ENCODE data around the gene MTCL1. TPM values are rescaled to one million over a fixed set of nuclear protein-coding genes. Genes with fewer than 3 reads are reported as not detected.

The MTCL1 gene
- total and polyA plus RNA-seq, 4 donors = 0.65 to 5.4 (median 1.4) TPM

DNA sequence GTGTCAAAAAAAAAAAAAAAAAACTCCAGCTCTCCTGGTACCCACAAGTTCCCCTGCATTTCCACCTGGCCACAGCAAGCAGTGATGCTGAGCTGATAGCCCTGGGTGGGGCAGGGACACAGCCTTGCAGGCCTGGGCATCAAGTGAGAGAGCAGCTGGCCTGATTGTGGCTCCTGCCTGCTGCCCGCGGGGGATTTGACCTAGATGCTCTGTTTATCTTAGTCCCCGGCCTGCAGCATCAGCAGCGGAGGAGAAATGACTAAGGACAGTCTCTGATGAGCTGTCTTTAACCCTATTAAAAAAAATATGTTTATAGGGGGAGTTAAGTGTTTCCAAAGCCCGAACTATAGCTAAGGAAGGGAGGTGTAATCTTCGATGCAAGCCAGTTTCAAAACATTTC lies 102.6 kb downstream of the MTCL1 start:
- 79% methylated on average over 6 of the region's 6 CpGs for WGBS
- no peak for TF ChIP-seq FOXA1 (IDR thresholded peaks at IDR 0.05)
- no peak for TF ChIP-seq RAD21 (IDR thresholded peaks at IDR 0.05)
- TF ChIP-seq EGR1 (IDR thresholded peaks at IDR 0.05; ENCODE audit: low read depth in 2 of 2) = no peak
- no peak for TF ChIP-seq JUND (IDR thresholded peaks at IDR 0.05)
- TF ChIP-seq, protein P1, sequence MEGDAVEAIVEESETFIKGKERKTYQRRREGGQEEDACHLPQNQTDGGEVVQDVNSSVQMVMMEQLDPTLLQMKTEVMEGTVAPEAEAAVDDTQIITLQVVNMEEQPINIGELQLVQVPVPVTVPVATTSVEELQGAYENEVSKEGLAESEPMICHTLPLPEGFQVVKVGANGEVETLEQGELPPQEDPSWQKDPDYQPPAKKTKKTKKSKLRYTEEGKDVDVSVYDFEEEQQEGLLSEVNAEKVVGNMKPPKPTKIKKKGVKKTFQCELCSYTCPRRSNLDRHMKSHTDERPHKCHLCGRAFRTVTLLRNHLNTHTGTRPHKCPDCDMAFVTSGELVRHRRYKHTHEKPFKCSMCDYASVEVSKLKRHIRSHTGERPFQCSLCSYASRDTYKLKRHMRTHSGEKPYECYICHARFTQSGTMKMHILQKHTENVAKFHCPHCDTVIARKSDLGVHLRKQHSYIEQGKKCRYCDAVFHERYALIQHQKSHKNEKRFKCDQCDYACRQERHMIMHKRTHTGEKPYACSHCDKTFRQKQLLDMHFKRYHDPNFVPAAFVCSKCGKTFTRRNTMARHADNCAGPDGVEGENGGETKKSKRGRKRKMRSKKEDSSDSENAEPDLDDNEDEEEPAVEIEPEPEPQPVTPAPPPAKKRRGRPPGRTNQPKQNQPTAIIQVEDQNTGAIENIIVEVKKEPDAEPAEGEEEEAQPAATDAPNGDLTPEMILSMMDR (IDR thresholded peaks at IDR 0.05; ENCODE audit: low read depth, low read length, missing input control) = no peak
- TF ChIP-seq FOXA2 (IDR thresholded peaks at IDR 0.05) = no peak
- no peak for TF ChIP-seq HNF4G (IDR thresholded peaks at IDR 0.05)
- no peak for TF ChIP-seq HNF4A (conservative IDR thresholded peaks at IDR 0.05)
- no peak for TF ChIP-seq TAF1 (conservative IDR thresholded peaks at IDR 0.05)
- TF ChIP-seq RXRA (IDR thresholded peaks at IDR 0.05) = no peak
- TF ChIP-seq, protein P2, sequence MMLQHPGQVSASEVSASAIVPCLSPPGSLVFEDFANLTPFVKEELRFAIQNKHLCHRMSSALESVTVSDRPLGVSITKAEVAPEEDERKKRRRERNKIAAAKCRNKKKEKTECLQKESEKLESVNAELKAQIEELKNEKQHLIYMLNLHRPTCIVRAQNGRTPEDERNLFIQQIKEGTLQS (IDR thresholded peaks at IDR 0.05) = no peak
- no peak for TF ChIP-seq NR2F2 (IDR thresholded peaks at IDR 0.05)
- TF ChIP-seq, protein P3, sequence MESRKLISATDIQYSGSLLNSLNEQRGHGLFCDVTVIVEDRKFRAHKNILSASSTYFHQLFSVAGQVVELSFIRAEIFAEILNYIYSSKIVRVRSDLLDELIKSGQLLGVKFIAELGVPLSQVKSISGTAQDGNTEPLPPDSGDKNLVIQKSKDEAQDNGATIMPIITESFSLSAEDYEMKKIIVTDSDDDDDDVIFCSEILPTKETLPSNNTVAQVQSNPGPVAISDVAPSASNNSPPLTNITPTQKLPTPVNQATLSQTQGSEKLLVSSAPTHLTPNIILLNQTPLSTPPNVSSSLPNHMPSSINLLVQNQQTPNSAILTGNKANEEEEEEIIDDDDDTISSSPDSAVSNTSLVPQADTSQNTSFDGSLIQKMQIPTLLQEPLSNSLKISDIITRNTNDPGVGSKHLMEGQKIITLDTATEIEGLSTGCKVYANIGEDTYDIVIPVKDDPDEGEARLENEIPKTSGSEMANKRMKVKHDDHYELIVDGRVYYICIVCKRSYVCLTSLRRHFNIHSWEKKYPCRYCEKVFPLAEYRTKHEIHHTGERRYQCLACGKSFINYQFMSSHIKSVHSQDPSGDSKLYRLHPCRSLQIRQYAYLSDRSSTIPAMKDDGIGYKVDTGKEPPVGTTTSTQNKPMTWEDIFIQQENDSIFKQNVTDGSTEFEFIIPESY (IDR thresholded peaks at IDR 0.05) = no peak
- TF ChIP-seq YY1 (IDR thresholded peaks at IDR 0.05) = no peak
- TF ChIP-seq SP1 (IDR thresholded peaks at IDR 0.05) = no peak
- TF ChIP-seq, protein P4, sequence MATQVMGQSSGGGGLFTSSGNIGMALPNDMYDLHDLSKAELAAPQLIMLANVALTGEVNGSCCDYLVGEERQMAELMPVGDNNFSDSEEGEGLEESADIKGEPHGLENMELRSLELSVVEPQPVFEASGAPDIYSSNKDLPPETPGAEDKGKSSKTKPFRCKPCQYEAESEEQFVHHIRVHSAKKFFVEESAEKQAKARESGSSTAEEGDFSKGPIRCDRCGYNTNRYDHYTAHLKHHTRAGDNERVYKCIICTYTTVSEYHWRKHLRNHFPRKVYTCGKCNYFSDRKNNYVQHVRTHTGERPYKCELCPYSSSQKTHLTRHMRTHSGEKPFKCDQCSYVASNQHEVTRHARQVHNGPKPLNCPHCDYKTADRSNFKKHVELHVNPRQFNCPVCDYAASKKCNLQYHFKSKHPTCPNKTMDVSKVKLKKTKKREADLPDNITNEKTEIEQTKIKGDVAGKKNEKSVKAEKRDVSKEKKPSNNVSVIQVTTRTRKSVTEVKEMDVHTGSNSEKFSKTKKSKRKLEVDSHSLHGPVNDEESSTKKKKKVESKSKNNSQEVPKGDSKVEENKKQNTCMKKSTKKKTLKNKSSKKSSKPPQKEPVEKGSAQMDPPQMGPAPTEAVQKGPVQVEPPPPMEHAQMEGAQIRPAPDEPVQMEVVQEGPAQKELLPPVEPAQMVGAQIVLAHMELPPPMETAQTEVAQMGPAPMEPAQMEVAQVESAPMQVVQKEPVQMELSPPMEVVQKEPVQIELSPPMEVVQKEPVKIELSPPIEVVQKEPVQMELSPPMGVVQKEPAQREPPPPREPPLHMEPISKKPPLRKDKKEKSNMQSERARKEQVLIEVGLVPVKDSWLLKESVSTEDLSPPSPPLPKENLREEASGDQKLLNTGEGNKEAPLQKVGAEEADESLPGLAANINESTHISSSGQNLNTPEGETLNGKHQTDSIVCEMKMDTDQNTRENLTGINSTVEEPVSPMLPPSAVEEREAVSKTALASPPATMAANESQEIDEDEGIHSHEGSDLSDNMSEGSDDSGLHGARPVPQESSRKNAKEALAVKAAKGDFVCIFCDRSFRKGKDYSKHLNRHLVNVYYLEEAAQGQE (IDR thresholded peaks at IDR 0.05) = no peak
- peaks cover 0 to 5% (median 0%) of the 10 kb centered on the region in 4 donors for H3K4me1 ChIP-seq (ENCODE audit: control insufficient read depth in 4 of 4, insufficient read depth in 4 of 4, low read length in 3 of 4)
- no peak overlapping the region for H3K4me3 ChIP-seq (ENCODE audit: low read depth in 1 of 3, low read length in 3 of 3)
- peaks cover 0 to 2% (median 0%) of the 10 kb centered on the region in 4 donors for H3K36me3 ChIP-seq (ENCODE audit: control insufficient read depth in 4 of 4, insufficient read depth in 3 of 4, low read depth in 1 of 4, low read length in 3 of 4)
- H3K27ac ChIP-seq (ENCODE audit: low read depth in 1 of 2, low read length in 2 of 2) = no peak overlapping the region
- no peak overlapping the region for H3K9ac ChIP-seq (ENCODE audit: low read depth in 1 of 2, low read length in 2 of 2)
- DNase-seq (ENCODE audit: low spot score) = no peak
- H3K9me3 ChIP-seq (ENCODE audit: control insufficient read depth in 4 of 4, low read length in 3 of 4) = no peaks in the 10 kb centered on the region
- H3K27me3 ChIP-seq (ENCODE audit: control insufficient read depth in 4 of 4, insufficient read depth in 4 of 4, low read length in 3 of 4) = no peaks in the 10 kb centered on the region

DNA sequence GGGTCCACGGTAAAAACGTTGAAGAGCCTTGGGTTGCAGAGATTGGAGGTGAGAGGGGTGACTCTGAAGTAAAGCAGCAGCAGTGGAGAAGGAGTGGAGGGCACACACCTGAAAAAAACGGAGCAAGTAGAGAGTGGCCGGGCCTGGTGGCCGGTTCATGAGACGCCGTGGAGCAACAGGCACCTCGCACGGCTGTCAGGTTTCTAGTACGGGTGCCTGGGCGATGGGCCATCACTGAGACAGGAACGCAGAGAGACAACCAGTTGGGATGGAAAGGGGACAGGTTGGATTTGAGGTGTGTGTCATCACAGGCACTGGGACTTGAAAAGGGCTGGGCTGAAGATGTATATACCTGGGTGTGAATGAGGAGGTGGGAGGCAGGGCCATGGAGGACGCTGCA lies 104.2 kb downstream of the MTCL1 start:
- WGBS = 94% methylated on average over 13 of the region's 13 CpGs
- H3K27ac ChIP-seq (ENCODE audit: low read depth in 1 of 2, low read length in 2 of 2) = no peak overlapping the region
- peaks cover 0 to 2% (median 0%) of the 10 kb centered on the region in 4 donors for H3K36me3 ChIP-seq (ENCODE audit: control insufficient read depth in 4 of 4, insufficient read depth in 3 of 4, low read depth in 1 of 4, low read length in 3 of 4)
- TF ChIP-seq TAF1 (conservative IDR thresholded peaks at IDR 0.05) = no peak
- no peak overlapping the region for H3K4me3 ChIP-seq (ENCODE audit: low read depth in 1 of 3, low read length in 3 of 3)
- no peaks in the 10 kb centered on the region for H3K9me3 ChIP-seq (ENCODE audit: control insufficient read depth in 4 of 4, low read length in 3 of 4)
- no peak for DNase-seq (ENCODE audit: low spot score)
- no peaks in the 10 kb centered on the region for H3K27me3 ChIP-seq (ENCODE audit: control insufficient read depth in 4 of 4, insufficient read depth in 4 of 4, low read length in 3 of 4)
- H3K4me1 ChIP-seq (ENCODE audit: control insufficient read depth in 4 of 4, insufficient read depth in 4 of 4, low read length in 3 of 4) = peaks cover 0 to 5% (median 0%) of the 10 kb centered on the region in 4 donors
- H3K9ac ChIP-seq (ENCODE audit: low read depth in 1 of 2, low read length in 2 of 2) = no peak overlapping the region
